ENCODE data around the gene PHLDB1. TPM values are rescaled to one million over a fixed set of nuclear protein-coding genes. Genes with fewer than 3 reads are reported as not detected.
"Not testable (repeated sequence)": the region's sequence is repeated elsewhere in the genome, so short reads cannot be mapped to it uniquely, and the experiment has no call there.

The PHLDB1 gene
- total RNA-seq, 1 experiment from 2014 or later, result 36.2 TPM

DNA sequence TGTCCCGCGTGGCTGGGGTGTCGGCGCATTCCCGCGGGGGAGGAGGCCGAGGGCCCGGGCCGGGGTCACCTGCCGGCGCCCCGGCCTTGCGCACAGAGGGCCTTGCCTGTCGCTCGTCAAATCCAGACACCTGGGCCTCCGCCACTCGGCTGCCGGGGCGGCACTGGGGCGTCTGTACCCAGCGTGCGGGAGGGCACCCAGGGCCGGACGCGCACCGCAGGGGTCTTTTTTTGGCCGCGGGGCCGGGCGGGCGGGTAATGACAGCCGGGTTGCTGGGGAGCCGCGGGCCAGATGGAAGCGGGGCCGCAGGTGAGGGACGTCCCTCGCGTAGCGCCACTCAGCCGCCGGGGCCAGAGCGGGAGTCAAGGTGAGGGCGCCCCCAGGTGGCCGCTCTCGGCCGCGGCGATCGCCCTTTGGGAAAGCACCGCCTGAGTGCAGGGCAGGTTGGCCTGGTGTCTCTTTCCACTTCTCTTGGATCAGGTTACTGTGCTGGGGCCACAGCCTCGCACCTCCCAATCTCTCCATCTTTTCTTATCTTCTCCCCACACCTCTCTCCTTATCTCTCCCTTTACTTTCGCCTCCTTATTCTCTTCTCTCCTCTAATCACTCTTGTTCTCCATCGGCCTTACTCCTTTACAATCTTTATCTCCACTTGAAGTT, 3.5 kb downstream of the PHLDB1 start:
- Mint-ChIP-seq H3K4me3 (ENCODE audit: unreplicated experiment) (no peak overlapping the region), H3K4me1 (ENCODE audit: insufficient read depth, unreplicated experiment) (peaks cover 20% of the 10 kb centered on the region), H3K27ac (ENCODE audit: low read depth, unreplicated experiment) (no peak overlapping the region), H3K9me3 (ENCODE audit: unreplicated experiment) (no peaks in the 10 kb centered on the region), H3K36me3 (ENCODE audit: insufficient read depth, unreplicated experiment) (peaks cover 14% of the 10 kb centered on the region), H3K27me3 (ENCODE audit: insufficient read depth, unreplicated experiment) (no peaks in the 10 kb centered on the region)
- peak; percentile 58 for DNase-seq (ENCODE audit: unreplicated experiment)
- POLR2A ChIA-PET, result interaction anchor here (2.5 kb wide), 1 partner anchor 10 kb away, joined by 8 read pairs; no protein-coding TSS in a partner anchor
- TF ChIP-seq, protein P1, sequence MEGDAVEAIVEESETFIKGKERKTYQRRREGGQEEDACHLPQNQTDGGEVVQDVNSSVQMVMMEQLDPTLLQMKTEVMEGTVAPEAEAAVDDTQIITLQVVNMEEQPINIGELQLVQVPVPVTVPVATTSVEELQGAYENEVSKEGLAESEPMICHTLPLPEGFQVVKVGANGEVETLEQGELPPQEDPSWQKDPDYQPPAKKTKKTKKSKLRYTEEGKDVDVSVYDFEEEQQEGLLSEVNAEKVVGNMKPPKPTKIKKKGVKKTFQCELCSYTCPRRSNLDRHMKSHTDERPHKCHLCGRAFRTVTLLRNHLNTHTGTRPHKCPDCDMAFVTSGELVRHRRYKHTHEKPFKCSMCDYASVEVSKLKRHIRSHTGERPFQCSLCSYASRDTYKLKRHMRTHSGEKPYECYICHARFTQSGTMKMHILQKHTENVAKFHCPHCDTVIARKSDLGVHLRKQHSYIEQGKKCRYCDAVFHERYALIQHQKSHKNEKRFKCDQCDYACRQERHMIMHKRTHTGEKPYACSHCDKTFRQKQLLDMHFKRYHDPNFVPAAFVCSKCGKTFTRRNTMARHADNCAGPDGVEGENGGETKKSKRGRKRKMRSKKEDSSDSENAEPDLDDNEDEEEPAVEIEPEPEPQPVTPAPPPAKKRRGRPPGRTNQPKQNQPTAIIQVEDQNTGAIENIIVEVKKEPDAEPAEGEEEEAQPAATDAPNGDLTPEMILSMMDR (IDR thresholded peaks at IDR 0.05; ENCODE audit: unreplicated experiment), result peak; percentile 84
- no TSS peak for BruUV-seq (replicated peaks)
- CTCF ChIA-PET, result interaction anchor here (0.6 to 3.1 kb wide), 10 partner anchors 7 to 471 kb away, joined by 3 to 17 read pairs (median 4); no protein-coding TSS in a partner anchor
- intact Hi-C loops (cut with micrococcal nuclease), result no loop called here

DNA sequence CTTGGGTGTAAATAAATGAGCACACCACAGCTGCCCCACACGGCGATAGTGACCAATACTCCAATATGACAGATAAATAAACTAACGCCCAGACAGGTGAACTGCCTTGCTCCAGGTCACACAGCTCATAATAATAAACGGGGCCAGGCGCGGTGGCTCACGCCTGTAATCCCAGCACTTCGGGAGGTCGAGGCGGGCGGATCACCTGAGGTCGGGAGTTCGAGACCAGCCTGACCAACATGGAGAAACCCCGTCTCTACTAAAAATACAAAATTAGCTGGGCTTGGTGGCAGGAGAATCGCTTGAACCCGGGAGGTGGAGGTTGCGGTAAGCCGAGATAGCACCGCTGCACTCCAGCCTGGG, 4.0 kb downstream of the PHLDB1 start:
- ChIA-PET CTCF (interaction anchor here (0.6 to 3.1 kb wide), 11 partner anchors 8 to 471 kb away, joined by 3 to 17 read pairs (median 3); no protein-coding TSS in a partner anchor), POLR2A (interaction anchor here (0.9 to 2.5 kb wide), 3 partner anchors 10 to 23 kb away, joined by 3 to 8 read pairs (median 4); no protein-coding TSS in a partner anchor)
- intact Hi-C loops (cut with micrococcal nuclease); H3K27ac Mint-ChIP-seq (ENCODE audit: low read depth, unreplicated experiment); BruUV-seq (replicated peaks); DNase-seq (ENCODE audit: unreplicated experiment); H3K4me3 Mint-ChIP-seq (ENCODE audit: unreplicated experiment); H3K9me3 Mint-ChIP-seq (ENCODE audit: unreplicated experiment); H3K27me3 Mint-ChIP-seq (ENCODE audit: insufficient read depth, unreplicated experiment): not testable (repeated sequence)
- Mint-ChIP-seq H3K36me3 (ENCODE audit: insufficient read depth, unreplicated experiment) (peaks cover 14% of the 10 kb centered on the region), H3K4me1 (ENCODE audit: insufficient read depth, unreplicated experiment) (peaks cover 20% of the 10 kb centered on the region)

DNA sequence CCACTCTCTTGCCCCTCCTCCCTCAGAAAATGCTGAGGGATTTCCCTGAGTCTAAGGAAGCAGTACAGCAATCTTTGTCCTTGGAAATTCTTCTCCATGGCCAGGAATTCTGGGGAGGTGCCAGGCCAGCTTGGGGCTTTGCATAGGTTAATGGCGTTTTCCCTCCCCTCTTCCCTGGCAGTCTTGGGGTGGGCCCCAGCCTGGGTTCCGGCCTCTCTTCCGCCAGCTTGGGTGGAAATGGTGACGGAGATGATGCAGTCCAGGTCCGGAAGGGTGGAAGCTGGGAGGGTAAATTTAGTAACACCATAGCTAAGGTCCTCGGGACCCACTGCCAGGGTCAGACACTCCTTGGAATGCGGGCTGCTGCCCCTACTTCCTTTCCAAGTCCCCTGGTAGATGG, 5.0 kb downstream of the PHLDB1 start:
- H3K36me3 Mint-ChIP-seq (ENCODE audit: insufficient read depth, unreplicated experiment), result peaks cover 8% of the 10 kb centered on the region
- ChIA-PET CTCF (interaction anchor here (0.8 to 3.1 kb wide), 7 partner anchors 10 to 632 kb away, joined by 3 to 17 read pairs (median 4); no protein-coding TSS in a partner anchor), POLR2A (interaction anchor here (0.9 to 2.9 kb wide), 5 partner anchors 9 to 22 kb away, joined by 3 to 17 read pairs (median 4); no protein-coding TSS in a partner anchor)
- intact Hi-C loops (cut with micrococcal nuclease), result no loop called here
- H3K4me1 Mint-ChIP-seq (ENCODE audit: insufficient read depth, unreplicated experiment), result peaks cover 15% of the 10 kb centered on the region
- no TSS peak for BruUV-seq (replicated peaks)
- H3K27me3 Mint-ChIP-seq (ENCODE audit: insufficient read depth, unreplicated experiment), result no peaks in the 10 kb centered on the region
- DNase-seq (ENCODE audit: unreplicated experiment), result no peak
- TF ChIP-seq, protein P1 (IDR thresholded peaks at IDR 0.05; ENCODE audit: unreplicated experiment), result no peak
- no peak overlapping the region for H3K27ac Mint-ChIP-seq (ENCODE audit: low read depth, unreplicated experiment)
- H3K9me3 Mint-ChIP-seq (ENCODE audit: unreplicated experiment), result no peaks in the 10 kb centered on the region
- no peak overlapping the region for H3K4me3 Mint-ChIP-seq (ENCODE audit: unreplicated experiment)

DNA sequence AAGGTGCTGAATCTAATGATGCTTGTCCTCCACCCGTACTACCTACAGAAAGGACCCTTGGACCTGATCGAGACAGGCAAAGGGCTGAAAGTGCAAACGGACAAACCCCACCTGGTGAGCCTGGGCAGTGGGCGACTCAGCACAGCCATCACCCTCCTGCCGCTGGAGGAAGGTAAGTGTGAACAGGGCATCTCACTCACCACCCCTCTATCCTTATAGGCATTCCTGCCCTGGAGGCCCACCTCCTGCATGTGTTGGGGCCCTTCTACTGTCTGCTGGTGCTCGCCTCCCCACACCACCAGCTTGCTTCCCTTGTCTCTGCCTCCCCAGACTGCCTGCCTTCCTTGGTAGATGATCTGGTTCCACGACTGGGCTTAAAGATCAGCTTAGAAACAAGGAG, 7.1 kb downstream of the PHLDB1 start:
- no peak overlapping the region for H3K27ac Mint-ChIP-seq (ENCODE audit: low read depth, unreplicated experiment)
- H3K4me3 Mint-ChIP-seq (ENCODE audit: unreplicated experiment), result no peak overlapping the region
- H3K4me1 Mint-ChIP-seq (ENCODE audit: insufficient read depth, unreplicated experiment), result peaks cover 24% of the 10 kb centered on the region
- no peaks in the 10 kb centered on the region for H3K9me3 Mint-ChIP-seq (ENCODE audit: unreplicated experiment)
- CTCF ChIA-PET, result interaction anchor here (0.7 to 1.7 kb wide), 4 partner anchors 8 to 1087 kb away, joined by 3 to 4 read pairs (median 3); no protein-coding TSS in a partner anchor
- peaks cover 9% of the 10 kb centered on the region for H3K36me3 Mint-ChIP-seq (ENCODE audit: insufficient read depth, unreplicated experiment)
- TF ChIP-seq, protein P1 (IDR thresholded peaks at IDR 0.05; ENCODE audit: unreplicated experiment), result no peak
- intact Hi-C loops (cut with micrococcal nuclease), result no loop called here
- no peak for DNase-seq (ENCODE audit: unreplicated experiment)
- BruUV-seq (replicated peaks), result no TSS peak
- no peaks in the 10 kb centered on the region for H3K27me3 Mint-ChIP-seq (ENCODE audit: insufficient read depth, unreplicated experiment)
- POLR2A ChIA-PET, result interaction anchor here (2.9 kb wide), 1 partner anchor 8 kb away, joined by 17 read pairs; no protein-coding TSS in a partner anchor

All from MCF 10A (cell line).